H1 (cell line): ENCODE data around the gene PSPN. TPM values are rescaled to one million over a fixed set of nuclear protein-coding genes. Genes with fewer than 3 reads are reported as not detected.

ENCODE experiments used
- CTCF ChIA-PET: fragments of 300-600 bp; sonication (Branson Sonifier 250); formaldehyde crosslinking; loops from one replicate; lab custom pipeline; 2021; ENCODE audit not compliant: partially characterized antibody; lab: Charles Lee
- POLR2A ChIA-PET: fragments of 300-600 bp; sonication (Branson Sonifier 250); formaldehyde crosslinking; loops from one replicate; lab custom pipeline; 2021; ENCODE audit warnings: inconsistent platforms; ENCODE audit not compliant: partially characterized antibody; lab: Charles Lee
- DNase-seq, 2 experiments: peaks; one replicate each; pipeline versions ENCODE4 v3.0.0 to v3.0.0-alpha.2; 2010 to 2022; ENCODE audit warnings: low spot score in 2 of 2, low read depth in 1 of 2, mixed read lengths in 1 of 2
- FAIRE-seq: peaks from 2 replicates; lab custom pipeline; 2011; peaks lifted over from hg19 to GRCh38; lab: Jason Lieb, UNC
- H2AFZ ChIP-seq: 2 replicates; pipeline ENCODE4 v1.8.1; 2012; ENCODE audit warnings: low read length, inconsistent platforms
- H2AK5ac ChIP-seq: 2 replicates; pipeline ENCODE4 v1.6.1; 2013; ENCODE audit warnings: low read depth, low read length
- H2BK120ac ChIP-seq: replicated peaks from 2 replicates; pipeline ENCODE3; 2013; ENCODE audit warnings: low read depth, low read length, inconsistent platforms
- H2BK12ac ChIP-seq: 2 replicates; pipeline ENCODE4 v1.6.1; 2013; ENCODE audit warnings: low read depth, low read length
- H2BK15ac ChIP-seq: 2 replicates; pipeline ENCODE4 v1.6.1; 2013; ENCODE audit warnings: low read length
- H2BK20ac ChIP-seq: 2 replicates; pipeline ENCODE4 v1.6.1; 2013; ENCODE audit warnings: low read length
- H2BK5ac ChIP-seq: 2 replicates; pipeline ENCODE4 v1.6.1; 2013; ENCODE audit warnings: low read depth, low read length
- H3K14ac ChIP-seq: 2 replicates; pipeline ENCODE4 v1.6.1; 2013; ENCODE audit warnings: inconsistent platforms; ENCODE audit not compliant: insufficient read length
- H3K18ac ChIP-seq: 2 replicates; pipeline ENCODE4 v1.6.1; 2013; ENCODE audit warnings: low read length; ENCODE audit errors: extremely low read depth
- H3K23ac ChIP-seq: 2 replicates; pipeline ENCODE4 v1.6.1; 2013; ENCODE audit warnings: inconsistent platforms; ENCODE audit not compliant: insufficient read length
- H3K23me2 ChIP-seq: 2 replicates; pipeline ENCODE4 v1.6.1; 2013; ENCODE audit warnings: low read depth, low read length
- H3K27ac ChIP-seq: 2 replicates; pipeline ENCODE4 v1.6.1; 2011; ENCODE audit warnings: low read depth, low read length, inconsistent platforms
- H3K27me3 ChIP-seq, 4 experiments: replicated peaks in 1 of 4; 1 replicate in 1 of 4; 2 replicates in 3 of 4; pipeline versions ENCODE4 v1.6.1 to v1.8.1; 2011 to 2013; ENCODE audit warnings: low read length in 3 of 4, mild to moderate bottlenecking in 3 of 4, inconsistent platforms in 2 of 4, mixed read lengths in 2 of 4, moderate library complexity in 1 of 4; ENCODE audit not compliant: control insufficient read depth in 3 of 4, insufficient read depth in 3 of 4; ENCODE audit errors: extremely low read depth in 1 of 4
- H3K36me3 ChIP-seq, 4 experiments: 2 replicates each; pipeline versions ENCODE4 v1.6.1 to v1.8.1; 2011 to 2013; ENCODE audit warnings: mild to moderate bottlenecking in 4 of 4, low read length in 3 of 4, moderate library complexity in 2 of 4, control low read depth in 1 of 4, inconsistent platforms in 1 of 4; ENCODE audit not compliant: insufficient read depth in 4 of 4, control insufficient read depth in 2 of 4
- H3K4ac ChIP-seq: replicated peaks from 2 replicates; pipeline ENCODE3; 2013; ENCODE audit warnings: low read length, low read depth, mixed read lengths, inconsistent platforms; ENCODE audit not compliant: insufficient read length
- H3K4me1 ChIP-seq, 4 experiments: replicated peaks in 1 of 4; 1 replicate in 1 of 4; 2 replicates in 3 of 4; pipeline versions ENCODE4 v1.6.1 to v1.8.1; 2011 to 2013; ENCODE audit warnings: low read length in 3 of 4, inconsistent platforms in 2 of 4, mixed read lengths in 1 of 4; ENCODE audit not compliant: insufficient read depth in 4 of 4, control insufficient read depth in 3 of 4
- H3K4me2 ChIP-seq, 2 experiments: 2 replicates each; pipeline versions ENCODE4 v1.6.1 to v1.8.1; 2011 to 2013; ENCODE audit warnings: low read depth in 2 of 2, low read length in 2 of 2, control low read depth in 1 of 2, inconsistent platforms in 1 of 2, mild to moderate bottlenecking in 1 of 2; ENCODE audit not compliant: insufficient read depth in 1 of 2
- H3K4me3 ChIP-seq, 4 experiments: fragments of 200-600, 300-600 bp in 1 of 4; sonication (generic), shearing (Covaris generic), sonication (Bioruptor Twin) in 1 of 4; 2 replicates each; pipeline versions ENCODE4 v1.5.1 to v1.8.1; 2011 to 2016; ENCODE audit warnings: low read length in 4 of 4, low read depth in 3 of 4, control low read depth in 2 of 4, inconsistent platforms in 2 of 4, mild to moderate bottlenecking in 2 of 4, mixed read lengths in 1 of 4, moderate library complexity in 1 of 4; ENCODE audit not compliant: insufficient read depth in 2 of 4; ENCODE audit errors: extremely low read depth in 1 of 4
- H3K56ac ChIP-seq: replicated peaks from 2 replicates; pipeline ENCODE3; 2013; ENCODE audit warnings: low read depth, mild to moderate bottlenecking, mixed read lengths, low read length, inconsistent platforms; ENCODE audit not compliant: insufficient read length
- H3K79me1 ChIP-seq: 2 replicates; pipeline ENCODE4 v1.6.1; 2013; ENCODE audit warnings: low read depth, low read length, control low read depth
- H3K79me2 ChIP-seq, 2 experiments: 2 replicates each; pipeline versions ENCODE4 v1.6.1 to v1.8.1; 2012 to 2013; ENCODE audit warnings: low read length in 2 of 2, mild to moderate bottlenecking in 2 of 2, inconsistent platforms in 1 of 2; ENCODE audit not compliant: insufficient read depth in 2 of 2, control insufficient read depth in 1 of 2
- H3K9ac ChIP-seq, 4 experiments: replicated peaks in 1 of 4; 1 replicate in 1 of 4; 2 replicates in 3 of 4; pipeline versions ENCODE4 v1.6.1 to v1.8.1; 2011 to 2013; ENCODE audit warnings: low read depth in 3 of 4, low read length in 3 of 4, control low read depth in 2 of 4, mild to moderate bottlenecking in 2 of 4, moderate library complexity in 2 of 4, inconsistent platforms in 1 of 4; ENCODE audit errors: extremely low read depth in 1 of 4
- H3K9me3 ChIP-seq, 2 experiments: 2 replicates each; pipeline versions ENCODE4 v1.6.1 to v1.8.1; 2012 to 2013; ENCODE audit warnings: mild to moderate bottlenecking in 2 of 2, moderate library complexity in 2 of 2, control low read depth in 1 of 2, inconsistent platforms in 1 of 2, low read depth in 1 of 2, low read length in 1 of 2, mixed read lengths in 1 of 2; ENCODE audit not compliant: insufficient read depth in 2 of 2
- H4K20me1 ChIP-seq, 2 experiments: replicated peaks in 1 of 2; 2 replicates each; pipeline versions ENCODE3 to v1.8.1; 2011 to 2013; ENCODE audit warnings: inconsistent platforms in 2 of 2, low read length in 2 of 2, mild to moderate bottlenecking in 1 of 2; ENCODE audit not compliant: insufficient read depth in 2 of 2, control insufficient read depth in 1 of 2
- H4K5ac ChIP-seq: 2 replicates; pipeline ENCODE4 v1.6.1; 2013; ENCODE audit warnings: low read length, low read depth, mixed read lengths, inconsistent platforms; ENCODE audit not compliant: insufficient read length
- H4K8ac ChIP-seq: 2 replicates; pipeline ENCODE4 v1.8.0; 2013; ENCODE audit warnings: mild to moderate bottlenecking, moderate library complexity, low read length, inconsistent platforms; ENCODE audit not compliant: insufficient read depth; ENCODE audit errors: extremely low read depth
- H4K91ac ChIP-seq: replicated peaks from 2 replicates; pipeline ENCODE3; 2013; ENCODE audit warnings: low read length, mixed read lengths, inconsistent platforms; ENCODE audit not compliant: insufficient read length
- CREB1 ChIP-seq: IDR thresholded peaks from 2 replicates; pipeline ENCODE4 v1.6.1; 2012; ENCODE audit warnings: inconsistent platforms
- FOSL1 ChIP-seq: IDR thresholded peaks from 2 replicates; pipeline ENCODE4 v1.6.1; 2011; ENCODE audit warnings: mild to moderate bottlenecking, low read depth, low read length, moderate library complexity; ENCODE audit not compliant: insufficient read depth
- GTF2F1 ChIP-seq: IDR thresholded peaks from 2 replicates; pipeline ENCODE4 v1.6.1; 2012; ENCODE audit warnings: low read depth, low read length, improper control_type of control experiment, borderline replicate concordance
- HDAC2 ChIP-seq, 2 experiments: fragments of 300-600 bp in 1 of 2; sonication (generic) in 1 of 2; IDR thresholded peaks; 2 replicates each; pipeline ENCODE4 v1.6.1; 2011 to 2012; ENCODE audit warnings: low read depth in 2 of 2, low read length in 2 of 2, mild to moderate bottlenecking in 2 of 2, moderate library complexity in 2 of 2, borderline replicate concordance in 1 of 2, inconsistent platforms in 1 of 2
- KDM1A ChIP-seq: fragments of 200-600, 300-600 bp; sonication (generic); IDR thresholded peaks from 2 replicates; pipeline ENCODE4 v1.7.1; 2016; ENCODE audit warnings: mild to moderate bottlenecking, low read length, borderline replicate concordance
- NRF1 ChIP-seq: IDR thresholded peaks from 2 replicates; pipeline ENCODE4 v1.6.1; 2011; ENCODE audit warnings: mild to moderate bottlenecking, low read depth, low read length, improper control_type of control experiment
- RNF2 ChIP-seq: fragments of 200-900, 300-1000 bp; sonication (generic); IDR thresholded peaks from 2 replicates; pipeline ENCODE4 v1.7.1; 2016; ENCODE audit warnings: borderline replicate concordance, low read depth, mild to moderate bottlenecking, antibody characterized with exemption, low read length; ENCODE audit not compliant: poor library complexity, severe bottlenecking; ENCODE audit errors: missing control alignments
- RXRA ChIP-seq: IDR thresholded peaks from 2 replicates; pipeline ENCODE4 v1.6.1; 2011; ENCODE audit warnings: low read depth, mild to moderate bottlenecking, low read length, moderate library complexity; ENCODE audit not compliant: insufficient read depth
- YY1 ChIP-seq: IDR thresholded peaks from 2 replicates; pipeline ENCODE4 v1.6.1; 2011; ENCODE audit warnings: low read depth, mild to moderate bottlenecking, low read length
- WGBS, 2 experiments: shearing (Covaris generic) in 1 of 2; methylation state at CpG; one replicate each; pipeline versions ENCODE4 v1.1.6 to v1.1.7; 2013 to 2015; ENCODE audit warnings: low lambda C conversion rate in 2 of 2, mixed read lengths in 2 of 2, inconsistent platforms in 1 of 2, low coverage in 1 of 2, missing lambda C conversion rate in 1 of 2; ENCODE audit not compliant: insufficient replicate concordance in 2 of 2, insufficient coverage in 1 of 2, insufficient read length in 1 of 2; ENCODE audit errors: extremely low coverage in 1 of 2, missing lambda C conversion rate in 1 of 2; 5-methylcytosine and 5-hydroxymethylcytosine counted together
- polyA plus RNA-seq, 7 experiments: library from polyadenylated mRNA; depleted of rRNA in 3 of 7; stranded (reverse) in 5 of 7; unstranded in 2 of 7; fragments of >200 nt in 5 of 7; fragments of 200-250 nt in 2 of 7; gene quantifications; 1 replicate in 5 of 7; 2 replicates in 1 of 7; 4 replicates in 1 of 7; pipeline versions ENCODE4 v1.2.1 to v1.2.3, GENCODE V29; 2011 to 2013; ENCODE audit warnings: missing spikeins in 2 of 7, mixed read lengths in 2 of 7
- total RNA-seq: library from RNA; stranded (reverse); fragmentation: NEBNext Ultra II Directional; extraction: Animal tissue kit (Norgen Biotek cat#: 25700); gene quantifications from 2 replicates; pipeline ENCODE4 v1.2.1, GENCODE V29; 2021

The PSPN gene
- total and polyA plus RNA-seq, 2 of the 8 experiments (the other 6 are each of a cell fraction or from before 2014, with no cell fraction given): 1.0 to 2.1 TPM

GRCh38 chr19:6424939-6425731 is 49.4 kb upstream of the PSPN start:
- WGBS, 2 experiments: 9% methylated on average over 42 of the region's 43 CpGs; no CpG with 5 or more reads in 1 of the 2 experiments
- Histone ChIP-seq H3K36me3 (peaks cover 14 to 23% (median 20%) of the 10 kb centered on the region in 4 experiments; a peak in 7 of 8 replicates), H2AFZ (0 out of 2 replicates have a peak overlapping the region, but pooled peaks have one; percentile 6), H2BK5ac (no peak overlapping the region), H2BK20ac (no peak overlapping the region), H3K23me2 (peaks cover 8% of the 10 kb centered on the region), H3K9me3 (peaks cover 0 to 5% of the 10 kb centered on the region in 2 experiments; a peak in 2 of 4 replicates), H3K23ac (no peak overlapping the region), H4K5ac (no peak overlapping the region), H3K56ac (peak overlapping the region; percentile 28), H2AK5ac (no peak overlapping the region), H3K9ac (no peak overlapping the region; a peak in 2 of 7 replicates), H3K4me1 (peaks cover 0 to 4% (median 0%) of the 10 kb centered on the region in 4 experiments; a peak in 2 of 7 replicates), H3K14ac (no peak overlapping the region), H3K4ac (peak overlapping the region; percentile 48), H3K79me1 (peaks cover 5% of the 10 kb centered on the region; the same call in 1 of the 2 replicates), H3K4me3 (peak overlapping the region in 1 of 4 experiments; percentile 21; a peak in 2 of 8 replicates), H4K20me1 (peaks cover 37 to 39% of the 10 kb centered on the region in 2 experiments), H4K91ac (peak overlapping the region; percentile 93), H2BK120ac (no peak overlapping the region), H3K18ac (no peak overlapping the region; the same call in 1 of the 2 replicates), H2BK12ac (0 out of 2 replicates have a peak overlapping the region, but pooled peaks have one; percentile 71), H3K27me3 (peaks cover 0 to 6% (median 0%) of the 10 kb centered on the region in 4 experiments; a peak in 2 of 7 replicates), H3K4me2 (0 out of 4 replicates have a peak overlapping the region, but pooled peaks of 1 of the 2 experiments have one; percentile 10), H3K79me2 (peaks cover 34 to 40% of the 10 kb centered on the region in 2 experiments), H3K27ac (no peak overlapping the region), H2BK15ac (no peak overlapping the region), H4K8ac (peak overlapping the region; percentile 66)
- ChIA-PET CTCF (interaction anchor here (0.9 to 1.4 kb wide), 2 partner anchors 9 to 107 kb away, joined by 3 to 7 read pairs; partner anchors contain the start of gene SLC25A41), POLR2A (interaction anchor here (0.6 to 2.3 kb wide), 20 partner anchors 10 to 214 kb away, joined by 3 to 15 read pairs (median 4); partner anchors contain the start of genes ALKBH7, CLPP, GTF2F1 and SLC25A23)
- FAIRE-seq (peak; percentile 100), DNase-seq (peak; percentile 95 to 100)
- no peak for TF ChIP-seq NRF1
- peak; percentile 47; the same call in 1 of the 2 replicates for TF ChIP-seq GTF2F1
- TF ChIP-seq KDM1A: no peak; the same call in 1 of the 2 replicates
- TF ChIP-seq FOSL1: no peak
- no peak for TF ChIP-seq RXRA
- no peak for TF ChIP-seq RNF2
- peak in 1 of 2 experiments; percentile 81; a peak in 2 of 4 replicates for TF ChIP-seq HDAC2 (IDR thresholded peaks at IDR 0.05; ENCODE audit: borderline replicate concordance in 1 of 2, low read depth in 2 of 2, low read length in 2 of 2)
- peak; percentile 38; the same call in 1 of the 2 replicates for TF ChIP-seq YY1
- TF ChIP-seq CREB1: peak; percentile 61
